ENCODE measurements around the gene RARS1.

RARS1 gene

GRCh38 chr5:168486136-168486879 lies at the start of gene RARS1:
Gene RARS1 (plus strand): TSS chr5:168486471. CDS start chr5:168486499, 28 bp downstream.
- H3K9me3 Mint-ChIP-seq = no peaks in the 10 kb centered on the region
- H3K27ac Mint-ChIP-seq = peak within 1 kb of the TSS; percentile 82
- peak; percentile 96 for ATAC-seq
- H3K36me3 Mint-ChIP-seq = peaks cover 19% of the 10 kb centered on the region
- no peaks in the 10 kb centered on the region for H3K27me3 Mint-ChIP-seq
- peak within 1 kb of the TSS; percentile 98 for H3K4me3 Mint-ChIP-seq
- peaks cover 30% of the 10 kb centered on the region for H3K4me1 Mint-ChIP-seq

DNA sequence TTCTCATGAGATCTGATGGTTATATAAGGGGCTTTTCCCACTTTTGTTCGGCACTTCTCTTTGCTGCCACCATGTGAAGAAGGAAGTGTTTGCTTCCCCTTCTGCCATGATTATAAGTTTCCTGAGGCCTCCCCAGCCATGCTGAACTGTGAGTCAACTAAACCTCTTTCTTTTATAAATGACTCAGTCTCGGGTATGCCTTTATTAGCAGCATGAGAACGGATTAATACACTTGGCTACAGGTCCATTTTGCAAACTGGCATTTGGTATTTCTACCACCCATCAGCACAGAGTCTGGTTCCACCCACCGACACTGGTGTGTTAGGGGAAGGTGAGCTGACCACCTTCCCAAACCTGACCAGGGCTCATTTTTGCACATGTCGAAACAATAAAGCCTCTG lies 47.9 kb upstream of the RARS1 start:
- no peak overlapping the region for H3K4me3 Mint-ChIP-seq
- no peak overlapping the region for H3K27ac Mint-ChIP-seq
- H3K4me1 Mint-ChIP-seq = no peaks in the 10 kb centered on the region
- H3K9me3 Mint-ChIP-seq = no peaks in the 10 kb centered on the region
- no peak for ATAC-seq
- H3K27me3 Mint-ChIP-seq = peaks cover 20% of the 10 kb centered on the region
- peaks cover 5% of the 10 kb centered on the region for H3K36me3 Mint-ChIP-seq

- Mint-ChIP-seq H3K4me1 (no peaks in the 10 kb centered on the region), H3K36me3 (no peaks in the 10 kb centered on the region), H3K9me3 (no peaks in the 10 kb centered on the region), H3K27me3 (no peaks in the 10 kb centered on the region), H3K27ac (no peak overlapping the region), H3K4me3 (no peak overlapping the region)
- no peak for ATAC-seq
Observed at GRCh38 chr5:168443533-168443932, 42.7 kb upstream of the RARS1 start.

DNA sequence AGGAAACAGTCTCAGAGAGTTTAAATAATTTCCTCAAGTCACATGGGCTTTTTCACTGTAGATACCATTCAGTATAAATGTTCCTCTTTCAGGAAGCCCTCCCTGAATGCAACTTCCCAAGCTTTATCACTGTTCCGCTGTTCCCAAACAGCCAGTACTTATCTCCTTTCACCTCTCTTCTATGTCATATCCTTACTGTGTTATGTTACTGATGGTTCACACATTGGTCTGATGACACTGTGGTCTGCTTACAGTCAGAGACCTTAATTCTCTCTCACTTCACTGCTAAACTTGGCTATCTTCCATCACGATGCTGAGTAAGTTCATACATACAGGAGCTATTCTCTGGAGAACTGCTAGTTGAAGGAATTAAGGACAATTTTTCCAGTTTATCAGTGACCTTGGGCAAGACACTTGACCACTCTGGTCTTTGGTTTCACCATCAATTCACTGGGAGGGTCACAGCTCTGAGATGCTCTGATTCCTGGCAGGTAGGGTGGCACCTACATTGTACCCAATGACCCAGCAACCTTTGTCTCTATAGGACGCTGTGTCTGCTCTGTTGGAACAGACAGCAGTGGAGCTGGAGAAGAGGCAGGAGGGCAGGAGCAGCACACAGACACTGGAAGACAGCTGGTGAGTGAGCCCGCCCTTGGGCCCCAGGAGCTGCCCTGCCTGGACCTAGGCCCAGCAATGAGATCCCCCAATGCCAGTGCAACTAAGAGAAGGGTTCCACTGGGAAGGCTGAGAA lies 42.1 kb upstream of the RARS1 start:
- H3K9me3 Mint-ChIP-seq = no peaks in the 10 kb centered on the region
- no peak for ATAC-seq
- H3K4me1 Mint-ChIP-seq = no peaks in the 10 kb centered on the region
- no peaks in the 10 kb centered on the region for H3K36me3 Mint-ChIP-seq
- no peak overlapping the region for H3K27ac Mint-ChIP-seq
- no peaks in the 10 kb centered on the region for H3K27me3 Mint-ChIP-seq
- no peak overlapping the region for H3K4me3 Mint-ChIP-seq

- no peak overlapping the region for H3K4me3 Mint-ChIP-seq
Observed at GRCh38 chr5:168446983-168447619, 39.2 kb upstream of the RARS1 start.

DNA sequence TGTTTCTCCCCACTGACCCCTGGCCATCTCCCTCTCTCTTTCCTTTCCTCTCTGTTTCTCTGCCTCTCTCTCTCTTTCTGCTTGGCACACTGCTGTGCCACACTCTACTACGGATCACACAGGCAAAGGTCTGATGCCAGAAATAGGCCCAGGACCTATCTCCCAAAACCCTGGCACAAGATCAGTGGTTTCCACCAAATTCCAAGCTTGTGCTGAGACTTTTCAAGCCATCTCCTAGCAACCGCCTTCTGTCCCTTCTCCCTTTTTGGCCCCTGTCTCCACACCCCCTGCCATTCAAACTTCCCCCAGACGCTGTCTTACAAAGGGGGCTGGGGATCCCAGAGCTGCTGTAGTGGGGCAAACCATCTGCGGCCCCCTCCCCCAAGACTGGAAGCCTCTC lies 38.5 kb upstream of the RARS1 start:
- no peak overlapping the region for H3K27ac Mint-ChIP-seq
- no peak overlapping the region for H3K4me3 Mint-ChIP-seq
- no peaks in the 10 kb centered on the region for H3K36me3 Mint-ChIP-seq
- no peak for ATAC-seq
- no peaks in the 10 kb centered on the region for H3K27me3 Mint-ChIP-seq
- H3K4me1 Mint-ChIP-seq = no peaks in the 10 kb centered on the region
- no peaks in the 10 kb centered on the region for H3K9me3 Mint-ChIP-seq

More at GRCh38 chr5:168446983-168447619, 39.2 kb upstream of the RARS1 start:
- Mint-ChIP-seq H3K36me3 (no peaks in the 10 kb centered on the region), H3K4me1 (no peaks in the 10 kb centered on the region), H3K9me3 (no peaks in the 10 kb centered on the region), H3K27ac (no peak overlapping the region), H3K27me3 (no peaks in the 10 kb centered on the region)
- ATAC-seq = no peak

GRCh38 chr5:168449166-168449565 lies 37.1 kb upstream of the RARS1 start:
- Mint-ChIP-seq H3K4me3 (no peak overlapping the region), H3K36me3 (no peaks in the 10 kb centered on the region), H3K27ac (no peak overlapping the region), H3K4me1 (no peaks in the 10 kb centered on the region), H3K27me3 (no peaks in the 10 kb centered on the region), H3K9me3 (no peaks in the 10 kb centered on the region)
- ATAC-seq = no peak

- Mint-ChIP-seq H3K36me3 (no peaks in the 10 kb centered on the region), H3K27me3 (no peaks in the 10 kb centered on the region), H3K9me3 (no peaks in the 10 kb centered on the region), H3K27ac (no peak overlapping the region), H3K4me3 (no peak overlapping the region), H3K4me1 (no peaks in the 10 kb centered on the region)
- ATAC-seq = no peak
Observed at GRCh38 chr5:168451565-168451964, 34.7 kb upstream of the RARS1 start.

DNA sequence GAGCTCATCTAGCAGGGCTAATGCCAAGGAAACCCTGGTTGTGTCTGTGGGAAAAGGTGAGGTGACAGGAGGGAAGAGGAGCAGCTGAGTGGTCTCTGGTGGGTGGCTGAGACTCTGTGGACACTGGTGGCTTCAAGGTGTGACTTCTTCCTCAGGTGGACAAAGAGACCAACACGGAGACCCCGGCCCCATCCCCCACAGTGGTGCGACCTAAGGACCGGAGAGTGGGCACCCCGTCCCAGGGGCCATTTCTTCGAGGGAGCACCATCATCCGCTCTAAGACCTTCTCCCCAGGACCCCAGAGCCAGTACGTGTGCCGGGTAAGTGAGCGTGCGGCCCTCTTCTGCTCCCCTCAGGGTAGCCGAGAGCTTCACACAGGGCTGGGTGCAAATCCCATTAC lies 31.1 kb upstream of the RARS1 start:
- peaks cover 12% of the 10 kb centered on the region for H3K36me3 Mint-ChIP-seq
- no peaks in the 10 kb centered on the region for H3K27me3 Mint-ChIP-seq
- no peak overlapping the region for H3K27ac Mint-ChIP-seq
- no peak for ATAC-seq
- H3K4me1 Mint-ChIP-seq = no peaks in the 10 kb centered on the region
- H3K9me3 Mint-ChIP-seq = peaks cover 6% of the 10 kb centered on the region
- no peak overlapping the region for H3K4me3 Mint-ChIP-seq

GRCh38 chr5:168457542-168457941 lies 28.7 kb upstream of the RARS1 start:
- no peaks in the 10 kb centered on the region for H3K4me1 Mint-ChIP-seq
- no peak overlapping the region for H3K27ac Mint-ChIP-seq

GRCh38 chr5:168460606-168461005 lies 25.7 kb upstream of the RARS1 start:
- H3K27ac Mint-ChIP-seq = no peak overlapping the region
- H3K36me3 Mint-ChIP-seq = peaks cover 12% of the 10 kb centered on the region
- no peak overlapping the region for H3K4me3 Mint-ChIP-seq
- no peak for ATAC-seq
- H3K4me1 Mint-ChIP-seq = no peaks in the 10 kb centered on the region
- H3K9me3 Mint-ChIP-seq = peaks cover 6% of the 10 kb centered on the region
- no peaks in the 10 kb centered on the region for H3K27me3 Mint-ChIP-seq

More at GRCh38 chr5:168457542-168457941, 28.7 kb upstream of the RARS1 start:
- no peak for ATAC-seq
- peaks cover 6% of the 10 kb centered on the region for H3K9me3 Mint-ChIP-seq
- H3K36me3 Mint-ChIP-seq = peaks cover 12% of the 10 kb centered on the region
- H3K4me3 Mint-ChIP-seq = no peak overlapping the region
- H3K27me3 Mint-ChIP-seq = no peaks in the 10 kb centered on the region

GRCh38 chr5:168463081-168463480 lies 23.2 kb upstream of the RARS1 start:
- peaks cover 3% of the 10 kb centered on the region for H3K9me3 Mint-ChIP-seq
- H3K27me3 Mint-ChIP-seq = no peaks in the 10 kb centered on the region
- H3K36me3 Mint-ChIP-seq = peaks cover 6% of the 10 kb centered on the region
- no peak overlapping the region for H3K4me3 Mint-ChIP-seq
- H3K4me1 Mint-ChIP-seq = no peaks in the 10 kb centered on the region
- no peak for ATAC-seq
- H3K27ac Mint-ChIP-seq = no peak overlapping the region

- no peaks in the 10 kb centered on the region for H3K27me3 Mint-ChIP-seq
- ATAC-seq = no peak
- H3K36me3 Mint-ChIP-seq = no peaks in the 10 kb centered on the region
- H3K4me1 Mint-ChIP-seq = no peaks in the 10 kb centered on the region
- H3K9me3 Mint-ChIP-seq = no peaks in the 10 kb centered on the region
- H3K27ac Mint-ChIP-seq = no peak overlapping the region
- no peak overlapping the region for H3K4me3 Mint-ChIP-seq
Observed at GRCh38 chr5:168464214-168464613, 22.1 kb upstream of the RARS1 start.

- Mint-ChIP-seq H3K27ac (no peak overlapping the region), H3K27me3 (no peaks in the 10 kb centered on the region), H3K9me3 (no peaks in the 10 kb centered on the region), H3K4me1 (no peaks in the 10 kb centered on the region), H3K4me3 (no peak overlapping the region), H3K36me3 (no peaks in the 10 kb centered on the region)
- ATAC-seq = no peak
Observed at GRCh38 chr5:168464641-168465040, 21.6 kb upstream of the RARS1 start.

DNA sequence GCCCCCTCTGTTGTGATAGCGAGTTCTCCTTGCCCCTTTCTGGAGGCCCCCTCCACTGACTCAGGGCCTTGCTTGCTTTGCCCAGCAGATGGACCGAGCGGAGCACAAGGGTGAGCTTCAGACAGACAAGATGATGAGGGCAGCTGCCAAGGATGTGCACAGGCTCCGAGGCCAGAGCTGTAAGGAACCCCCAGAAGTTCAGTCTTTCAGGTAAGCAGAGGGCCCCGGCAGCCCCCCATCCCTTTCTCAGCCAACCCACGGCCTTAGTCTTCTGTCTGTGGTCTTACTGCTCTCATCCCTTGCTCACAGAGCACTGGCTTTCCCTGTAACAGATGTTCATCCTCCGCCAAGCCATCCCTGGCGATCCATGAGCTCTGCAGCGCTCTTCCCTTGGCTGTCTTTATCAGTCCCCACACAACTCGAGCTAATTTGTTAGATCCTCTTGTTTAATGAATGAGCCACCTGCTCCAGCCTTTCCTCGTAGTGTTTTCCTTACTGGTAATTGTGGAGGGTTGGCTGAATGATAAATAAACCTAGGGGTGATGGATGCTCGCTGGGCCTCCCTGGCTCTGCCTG lies 18.4 kb upstream of the RARS1 start:
- H3K4me3 Mint-ChIP-seq = no peak overlapping the region
- H3K27ac Mint-ChIP-seq = no peak overlapping the region
- ATAC-seq = no peak
- H3K36me3 Mint-ChIP-seq = no peaks in the 10 kb centered on the region
- H3K4me1 Mint-ChIP-seq = no peaks in the 10 kb centered on the region
- no peaks in the 10 kb centered on the region for H3K9me3 Mint-ChIP-seq
- no peaks in the 10 kb centered on the region for H3K27me3 Mint-ChIP-seq
